K562 (cell line): ENCODE data around the gene ZFPM1. TPM values are rescaled to one million over a fixed set of nuclear protein-coding genes. Genes with fewer than 3 reads are reported as not detected.

Experiments used
- ARID2 ChIP-seq: fragments of 450-650 bp; IDR thresholded peaks from 2 replicates; pipeline ENCODE4 v1.6.1; 2017; ENCODE audit warnings: antibody characterized with exemption, mild to moderate bottlenecking
- ATF4 ChIP-seq: fragments of 450-650 bp; formaldehyde crosslinking; IDR thresholded peaks from 2 replicates; pipeline ENCODE4 v1.4.0; 2022; ENCODE audit warnings: mild to moderate bottlenecking, moderate library complexity
- CBFB ChIP-seq: sonication (generic); formaldehyde crosslinking; IDR thresholded peaks from 2 replicates; pipeline ENCODE4 v1.4.0; 2020; ENCODE audit warnings: mild to moderate bottlenecking, missing genetic modification reagents
- CEBPG ChIP-seq, 3 experiments: fragments of 200-800 bp in 1 of 3; sonication (Bioruptor generic) in 1 of 3; sonication (generic) in 1 of 3; formaldehyde crosslinking in 1 of 3; IDR thresholded peaks in 2 of 3; conservative IDR thresholded peaks in 1 of 3; 2 replicates each; pipeline versions ENCODE4 v1.6.1 to v1.8.0; 2016 to 2022; ENCODE audit warnings: missing compliant biosample characterization in 2 of 3, missing genetic modification characterization in 2 of 3, mild to moderate bottlenecking in 1 of 3, missing genetic modification reagents in 1 of 3
- ELF1 ChIP-seq: fragments of 200-800 bp; sonication (Bioruptor generic); IDR thresholded peaks from 2 replicates; pipeline ENCODE4 v1.6.1; 2016; ENCODE audit warnings: missing genetic modification characterization, missing compliant biosample characterization
- ETS1 ChIP-seq: conservative IDR thresholded peaks from 2 replicates; pipeline ENCODE4 v1.6.1; 2011; ENCODE audit warnings: low read depth, mild to moderate bottlenecking, low read length; ENCODE audit not compliant: control insufficient read depth
- FOXO4 ChIP-seq: fragments of 450-650 bp; formaldehyde crosslinking; IDR thresholded peaks from 2 replicates; pipeline ENCODE4 v1.4.0; 2020; ENCODE audit warnings: mild to moderate bottlenecking, moderate library complexity
- GATA2 ChIP-seq: sonication (generic); formaldehyde crosslinking; IDR thresholded peaks from 2 replicates; pipeline ENCODE4 v1.4.0; 2020; ENCODE audit warnings: mild to moderate bottlenecking, missing genetic modification reagents
- HCFC1 ChIP-seq: IDR thresholded peaks from 2 replicates; pipeline ENCODE4 v1.6.1; 2012; ENCODE audit warnings: low read depth, low read length, improper control_type of control experiment
- HDAC1 ChIP-seq, 2 experiments: fragments of 450-650 bp; IDR thresholded peaks; 2 replicates each; pipeline ENCODE4 v1.6.1; 2016 to 2017; ENCODE audit warnings: inconsistent platforms in 1 of 2, mild to moderate bottlenecking in 1 of 2, moderate library complexity in 1 of 2
- KAT8 ChIP-seq: fragments of 450-650 bp; IDR thresholded peaks from 2 replicates; pipeline ENCODE4 v1.6.1; 2016; ENCODE audit warnings: low read depth, mild to moderate bottlenecking
- NFE2L1 ChIP-seq: fragments of 450-650 bp; IDR thresholded peaks from 2 replicates; pipeline ENCODE4 v1.6.1; 2016; ENCODE audit warnings: missing genetic modification characterization, low read depth, mild to moderate bottlenecking, missing compliant biosample characterization, moderate library complexity, borderline replicate concordance
- NR2C1 ChIP-seq, 2 experiments: fragments of 450-650 bp; IDR thresholded peaks; 2 replicates each; pipeline ENCODE4 v1.6.1; 2017; ENCODE audit warnings: mild to moderate bottlenecking in 2 of 2, antibody characterized with exemption in 1 of 2, inconsistent platforms in 1 of 2, missing compliant biosample characterization in 1 of 2, missing genetic modification characterization in 1 of 2
- PRMT5 ChIP-seq: sonication (generic); formaldehyde crosslinking; IDR thresholded peaks from 2 replicates; pipeline ENCODE4 v1.5.0; 2020; ENCODE audit warnings: missing genetic modification reagents
- RCOR1 ChIP-seq, 2 experiments: IDR thresholded peaks; 2 replicates each; pipeline ENCODE4 v1.6.1; 2012; ENCODE audit warnings: low read depth in 2 of 2, low read length in 2 of 2, borderline replicate concordance in 1 of 2, improper control_type of control experiment in 1 of 2
- SMAD3 ChIP-seq: fragments of 450-650 bp; formaldehyde crosslinking; conservative IDR thresholded peaks from 2 replicates; pipeline ENCODE4 v1.4.0; 2020; ENCODE audit warnings: mild to moderate bottlenecking
- TRIM24 ChIP-seq, 2 experiments: fragments of 450-650 bp; IDR thresholded peaks; 2 replicates each; pipeline ENCODE4 v1.6.1; 2016
- ZBTB34 ChIP-seq: fragments of 250-450 bp; sonication (Bioruptor Pico); IDR thresholded peaks from 2 replicates; pipeline ENCODE4 v1.8.0; 2021; ENCODE audit warnings: mild to moderate bottlenecking, moderate library complexity
- ZNF639 ChIP-seq, 2 experiments: fragments of 200-800 bp in 1 of 2; sonication (Bioruptor generic) in 1 of 2; sonication (generic) in 1 of 2; formaldehyde crosslinking in 1 of 2; IDR thresholded peaks in 1 of 2; conservative IDR thresholded peaks in 1 of 2; 2 replicates each; pipeline versions ENCODE4 v1.5.0 to v1.6.1; 2016 to 2020; ENCODE audit warnings: missing compliant biosample characterization in 1 of 2, missing genetic modification characterization in 1 of 2, missing genetic modification reagents in 1 of 2
- ZNF695 ChIP-seq: fragments of 450-650 bp; formaldehyde crosslinking; IDR thresholded peaks from 2 replicates; pipeline ENCODE4 v1.4.0; 2020; ENCODE audit warnings: mild to moderate bottlenecking, moderate library complexity
- polyA plus RNA-seq, 8 experiments: library from polyadenylated mRNA; depleted of rRNA in 4 of 8; stranded (reverse) in 5 of 8; unstranded in 3 of 8; fragments of >200 nt; fragmentation: Nextera tagmentation in 2 of 8; fragmentation: Illumina TruSeq in 1 of 8; extraction: Ambion mirVana in 2 of 8; extraction: Trizol in 1 of 8; gene quantifications; 2 replicates each; pipeline versions ENCODE4 v1.2.1 to v1.2.3, GENCODE V29; 2011 to 2014; ENCODE audit warnings: inconsistent platforms in 1 of 8, missing spikeins in 1 of 8
- total RNA-seq, 7 experiments: library from RNA; depleted of rRNA in 6 of 7; stranded (reverse); fragments of >200 nt in 6 of 7; fragmentation: Illumina TruSeq in 2 of 7; extraction: Trizol in 2 of 7; gene quantifications; 2 replicates each; pipeline versions ENCODE4 v1.2.1 to v1.2.3, GENCODE V29; 2011 to 2021; ENCODE audit warnings: low replicate concordance in 1 of 7

Gene ZFPM1
- total and polyA plus RNA-seq, 9 of the 15 experiments (the other 6 are each of a cell fraction or from before 2014, with no cell fraction given) = 0.03 to 35.9 (median 1.4) TPM

- no peak for TF ChIP-seq ZNF639 (CRISPR knock-in tag; conservative IDR thresholded peaks at IDR 0.05 in 1 of 2, IDR thresholded peaks at IDR 0.05 in 1 of 2)
- TF ChIP-seq ARID2 = peak; percentile 99
- TF ChIP-seq ZBTB34 = no peak
- peak in 1 of 2 experiments; percentile 54; a peak in 1 of 4 replicates for TF ChIP-seq RCOR1 (IDR thresholded peaks at IDR 0.05; ENCODE audit: borderline replicate concordance in 1 of 2, low read depth in 2 of 2, low read length in 2 of 2)
- 0 out of 2 replicates have a peak, but pooled peaks have one; percentile 32 for TF ChIP-seq SMAD3 (CRISPR knock-in tag)
- no peak for TF ChIP-seq PRMT5 (CRISPR knock-in tag)
- peak; percentile 42 for TF ChIP-seq CBFB
- TF ChIP-seq HCFC1 = no peak
- no peak for TF ChIP-seq KAT8
- no peak for TF ChIP-seq NFE2L1 (tag)
- TF ChIP-seq TRIM24 (IDR thresholded peaks at IDR 0.05) = no peak
- TF ChIP-seq NR2C1 (IDR thresholded peaks at IDR 0.05) = no peak
- TF ChIP-seq NR2C1 (tag; IDR thresholded peaks at IDR 0.05) = no peak
- no peak for TF ChIP-seq FOXO4 (CRISPR knock-in tag)
- TF ChIP-seq GATA2 (CRISPR knock-in tag) = 0 out of 2 replicates have a peak, but pooled peaks have one; percentile 26
- TF ChIP-seq ETS1 = 0 out of 2 replicates have a peak, but pooled peaks have one; percentile 25
- no peak for TF ChIP-seq CEBPG (CRISPR knock-in tag; IDR thresholded peaks at IDR 0.05)
- no peak for TF ChIP-seq CEBPG (tag; conservative IDR thresholded peaks at IDR 0.05 in 1 of 2, IDR thresholded peaks at IDR 0.05 in 1 of 2)
- TF ChIP-seq ATF4 = no peak
- no peak for TF ChIP-seq ZNF695 (CRISPR knock-in tag)
- TF ChIP-seq ELF1 (tag) = no peak
- peak in 1 of 2 experiments; percentile 57; a peak in 1 of 4 replicates for TF ChIP-seq HDAC1 (IDR thresholded peaks at IDR 0.05)
These were observed 10.1 kb upstream of the ZFPM1 start (continued) for GRCh38 chr16:88442727-88443576.
